PC-9 (cell line): ENCODE data around the gene TBC1D16.

Experiments
- CTCF ChIP-seq: fragments of 200-600 bp; sonication (generic); conservative IDR thresholded peaks from 2 replicates; pipeline ENCODE4 v1.6.1; 2017; ENCODE audit warnings: mixed run types, antibody characterized with exemption, mild to moderate bottlenecking, moderate library complexity
- EZH2 ChIP-seq: fragments of 200-600 bp; sonication (generic); IDR thresholded peaks from 2 replicates; pipeline ENCODE4 v1.8.0; 2017; ENCODE audit warnings: antibody characterized with exemption, low read depth

- TF ChIP-seq CTCF (no peak), EZH2 (no peak)
Measured at GRCh38 chr17:79997011-79997660, 38.5 kb downstream of the TBC1D16 start.
